Stimulated activated CD4-positive, alpha-beta T cell treated with anti-CD3 and anti-CD28 coated beads, TNF-alpha, amount 100 ng/mL, for 24 hours (primary cell): Measurements from ENCODE around the gene INHA.

Experiments
- DNase-seq, 3 experiments: peaks; one replicate each; pipeline ENCODE4 v3.0.0-alpha.2; 2020; ENCODE audit warnings: low read depth in 3 of 3

The INHA gene

GRCh38 chr2:219611866-219612576 is 39.9 kb downstream of the INHA start:
- no peak for DNase-seq

GRCh38 chr2:219612577-219613286 is 40.6 kb downstream of the INHA start:
- DNase-seq, result no peak

DNA sequence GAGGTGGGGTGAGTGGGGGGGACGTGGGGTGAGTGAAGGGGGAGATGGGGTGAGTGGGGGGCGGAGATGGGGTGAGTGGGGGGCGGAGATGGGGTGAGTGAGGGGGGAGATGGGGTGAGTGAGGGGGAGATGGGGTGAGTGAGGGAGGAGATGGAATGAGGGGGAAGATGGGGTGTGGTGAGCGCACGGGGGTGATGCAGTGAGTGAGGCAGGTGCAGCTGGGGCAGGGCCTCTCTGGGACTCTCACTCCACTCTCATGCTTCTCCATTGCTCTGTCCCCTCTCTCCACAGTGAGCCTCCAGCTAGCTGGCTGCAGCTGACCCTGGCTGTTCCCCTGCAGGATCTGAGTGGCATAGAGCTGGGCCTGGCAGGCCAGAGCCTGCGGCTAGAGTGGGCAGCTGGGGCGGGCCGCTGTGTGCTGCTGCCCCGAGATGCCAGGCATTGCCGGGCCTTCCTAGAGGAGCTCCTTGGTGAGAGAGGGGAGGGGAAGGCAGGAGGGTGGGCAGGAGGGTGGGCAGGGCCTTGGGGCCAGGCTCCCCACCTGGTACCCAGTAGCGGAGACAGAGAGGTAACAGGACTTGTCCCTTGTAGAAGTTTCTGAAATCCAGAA is 41.5 kb downstream of the INHA start:
- no peak for DNase-seq

GRCh38 chr2:219614076-219614860 is 42.2 kb downstream of the INHA start:
- no peak for DNase-seq

- DNase-seq, result no peak
Observed at GRCh38 chr2:219615036-219615435, 42.9 kb downstream of the INHA start.

- DNase-seq, result no peak
Observed at GRCh38 chr2:219615894-219616293, 43.8 kb downstream of the INHA start.

DNA sequence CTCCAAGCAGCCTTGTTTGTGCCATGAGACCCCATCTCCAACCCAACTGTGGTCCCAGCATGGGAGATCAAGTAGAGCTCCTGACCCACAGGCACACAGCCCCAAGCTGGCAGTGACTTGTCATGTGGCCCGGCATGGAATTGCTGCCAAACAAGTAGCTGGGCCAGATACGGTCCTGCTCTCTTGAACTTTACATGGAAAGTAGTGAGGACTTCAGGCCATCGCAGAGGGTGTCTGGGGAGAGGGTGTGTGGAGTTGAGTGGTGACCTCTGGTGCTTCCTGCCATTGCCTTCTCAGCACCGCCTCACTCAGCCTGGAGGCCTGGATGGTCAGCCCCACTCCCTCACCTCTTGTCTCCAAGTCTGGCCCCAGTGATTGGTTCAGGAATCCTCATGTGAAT is 44.4 kb downstream of the INHA start:
- no peak for DNase-seq

DNA sequence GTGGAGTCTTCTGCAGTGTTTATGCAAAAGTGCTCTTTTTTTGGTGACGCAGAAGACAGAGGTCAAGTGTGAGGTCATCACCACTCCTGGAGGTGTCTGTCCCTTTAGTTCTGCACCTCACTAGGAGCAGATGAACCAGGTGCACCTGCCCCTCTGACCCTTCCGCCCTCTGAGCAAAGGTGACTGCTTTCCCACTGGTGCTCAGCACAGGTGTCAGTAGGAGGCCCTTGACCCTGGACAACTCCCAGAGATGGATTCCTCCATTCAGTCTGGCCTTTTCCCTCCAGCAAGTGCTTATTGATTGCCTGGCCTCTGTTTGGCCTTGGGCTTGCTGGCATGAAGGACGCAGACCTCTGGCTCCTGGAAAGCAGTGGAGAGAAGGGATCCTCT is 46.6 kb downstream of the INHA start:
- DNase-seq, result no peak

DNA sequence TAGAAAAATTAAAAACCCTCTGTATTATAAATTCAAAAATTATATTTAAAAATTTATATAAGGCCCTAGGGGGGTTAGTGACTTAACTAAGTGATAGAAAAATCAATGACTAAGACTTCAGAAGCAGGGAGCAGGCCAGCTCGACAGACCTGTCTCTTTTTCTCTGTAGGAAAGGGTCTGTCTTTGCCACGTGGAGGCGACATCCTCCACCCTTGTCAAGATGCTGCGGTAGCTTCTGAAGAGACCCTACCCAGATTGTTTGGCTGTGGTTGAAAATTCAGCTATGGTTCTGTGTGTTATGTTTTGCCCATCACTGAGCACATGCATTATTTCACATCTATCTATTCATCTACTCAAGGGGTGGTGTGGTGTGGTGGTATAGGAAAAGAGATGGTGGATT is 47.1 kb downstream of the INHA start:
- no peak for DNase-seq

- no peak for DNase-seq
Observed at GRCh38 chr2:219620546-219620945, 48.4 kb downstream of the INHA start.

GRCh38 chr2:219621935-219622334 is 49.8 kb downstream of the INHA start:
- DNase-seq, result no peak

DNA sequence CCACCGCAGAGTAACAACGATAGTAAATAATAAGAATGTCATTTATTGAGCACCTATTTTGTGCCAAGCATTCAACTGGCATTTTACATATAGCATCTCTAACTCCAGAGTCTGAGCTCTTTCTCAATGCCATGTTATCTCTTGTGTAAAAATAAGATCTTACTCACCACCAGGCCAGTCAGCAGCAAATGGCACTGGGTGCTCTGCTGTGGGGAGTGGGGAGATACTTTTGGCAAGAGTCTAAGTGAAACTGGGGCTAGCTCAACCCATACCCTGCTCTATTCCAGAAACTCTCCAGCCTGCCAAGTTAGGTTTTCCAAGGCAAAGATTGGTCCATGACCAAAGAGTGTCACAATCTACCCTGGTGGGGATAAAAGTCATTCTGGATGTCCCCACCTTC is 50.4 kb downstream of the INHA start:
- no peak for DNase-seq

DNA sequence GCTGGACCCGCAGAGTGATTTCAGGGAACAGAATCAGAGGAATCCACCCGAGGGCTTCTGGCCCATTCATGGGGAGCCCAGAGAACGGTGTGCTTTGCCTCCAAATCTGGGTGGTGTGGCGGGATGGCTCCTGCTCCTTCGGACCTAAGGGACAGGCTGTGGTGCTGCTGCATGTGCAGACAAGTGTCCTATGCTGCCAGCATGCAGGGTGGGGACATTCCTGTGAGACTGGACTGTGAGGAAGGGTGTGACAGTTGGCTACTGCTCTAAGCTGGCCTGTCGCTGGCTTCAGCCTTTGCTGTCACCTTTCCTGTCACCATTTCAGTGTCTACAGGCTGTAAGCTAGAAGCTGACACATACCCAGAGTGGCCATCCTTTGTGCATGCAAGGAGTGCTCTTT is 52.5 kb downstream of the INHA start:
- no peak for DNase-seq

- no peak for DNase-seq
Observed at GRCh38 chr2:219625179-219625578, 53.1 kb downstream of the INHA start.
